DND-41 (cell line): ENCODE results near the gene LILRA6.
"Not testable (repeated sequence)": the region's sequence is repeated elsewhere in the genome, so short reads cannot be mapped to it uniquely, and the experiment has no call there.

ENCODE experiments used
- ATAC-seq: fragments of 200-7000 bp; cut with Tn5 transposase; 3 replicates; pipeline ENCODE4 v1.9.1; 2021; ENCODE audit warnings: low read depth; ENCODE audit not compliant: insufficient read depth
- DNase-seq: peaks from one replicate; pipeline ENCODE4 v3.0.0-alpha.2; 2020
- H2AFZ ChIP-seq: 2 replicates; pipeline ENCODE4 v1.6.0; 2012; ENCODE audit warnings: low read depth, low read length
- H3K27ac ChIP-seq: 2 replicates; pipeline ENCODE4 v1.5.1; 2012; ENCODE audit warnings: low read length, inconsistent platforms
- H3K27me3 ChIP-seq: fragments of 200-600 bp; sonication (generic); 2 replicates; pipeline ENCODE4 v1.6.0; 2012; ENCODE audit warnings: low read length, mild to moderate bottlenecking, inconsistent platforms; ENCODE audit not compliant: insufficient read depth, poor library complexity
- H3K36me3 ChIP-seq: 2 replicates; pipeline ENCODE4 v1.5.1; 2012; ENCODE audit warnings: low read length, inconsistent platforms; ENCODE audit not compliant: insufficient read depth
- H3K4me1 ChIP-seq: 2 replicates; pipeline ENCODE4 v1.5.1; 2012; ENCODE audit warnings: mild to moderate bottlenecking, low read length; ENCODE audit not compliant: insufficient read depth
- H3K4me2 ChIP-seq: 2 replicates; pipeline ENCODE4 v1.6.0; 2012; ENCODE audit warnings: mild to moderate bottlenecking, moderate library complexity, low read length, inconsistent platforms; ENCODE audit not compliant: insufficient read depth
- H3K4me3 ChIP-seq, 2 experiments: fragments of 200-600 bp in 1 of 2; shearing (Covaris generic) in 1 of 2; 2 replicates each; pipeline ENCODE4 v1.5.1; 2012 to 2016; ENCODE audit warnings: inconsistent platforms in 2 of 2, low read length in 2 of 2, mild to moderate bottlenecking in 2 of 2, low read depth in 1 of 2, moderate library complexity in 1 of 2
- H3K79me2 ChIP-seq: 2 replicates; pipeline ENCODE4 v1.6.0; 2012; ENCODE audit warnings: low read length, inconsistent platforms; ENCODE audit not compliant: insufficient read depth
- H3K9ac ChIP-seq: 2 replicates; pipeline ENCODE4 v1.6.0; 2012; ENCODE audit warnings: low read depth, mild to moderate bottlenecking, inconsistent platforms, low read length, moderate library complexity
- H3K9me3 ChIP-seq: 2 replicates; pipeline ENCODE4 v1.5.1; 2012; ENCODE audit warnings: low read length, moderate library complexity, mild to moderate bottlenecking, inconsistent platforms; ENCODE audit not compliant: insufficient read depth, severe bottlenecking
- H4K20me1 ChIP-seq: 2 replicates; pipeline ENCODE4 v1.6.0; 2012; ENCODE audit warnings: low read length; ENCODE audit not compliant: insufficient read depth
- CTCF ChIP-seq: IDR thresholded peaks from 2 replicates; pipeline ENCODE4 v1.5.1; 2012; ENCODE audit warnings: borderline replicate concordance, low read length, moderate library complexity, mild to moderate bottlenecking; ENCODE audit not compliant: poor library complexity, severe bottlenecking; ENCODE audit errors: extremely low read depth
- EZH2 ChIP-seq: IDR thresholded peaks from 3 replicates; pipeline ENCODE4 v1.6.1; 2012; ENCODE audit warnings: borderline replicate concordance, low read depth, mild to moderate bottlenecking, moderate library complexity, low read length, inconsistent platforms; ENCODE audit not compliant: severe bottlenecking

LILRA6 gene

GRCh38 chr19:54229146-54229545, 13.4 kb downstream of the LILRA6 start:
- H3K36me3 ChIP-seq = no peaks in the 10 kb centered on the region
- no peak overlapping the region for H3K4me2 ChIP-seq
- H3K9me3 ChIP-seq = no peaks in the 10 kb centered on the region
- no peak overlapping the region for H3K4me3 ChIP-seq
- TF ChIP-seq CTCF (no peak), EZH2 (no peak)
- no peaks in the 10 kb centered on the region for H3K4me1 ChIP-seq
- no peak overlapping the region for H2AFZ ChIP-seq
- no peak overlapping the region for H3K27ac ChIP-seq
- no peaks in the 10 kb centered on the region for H3K27me3 ChIP-seq
- no peak for DNase-seq
- ATAC-seq = no peak
- no peaks in the 10 kb centered on the region for H4K20me1 ChIP-seq
- no peaks in the 10 kb centered on the region for H3K79me2 ChIP-seq
- no peak overlapping the region for H3K9ac ChIP-seq

- not testable (repeated sequence) for ATAC-seq, H3K9me3 ChIP-seq, H2AFZ ChIP-seq, DNase-seq, H3K36me3 ChIP-seq, H3K79me2 ChIP-seq, H3K4me2 ChIP-seq, H4K20me1 ChIP-seq, H3K27me3 ChIP-seq, H3K27ac ChIP-seq, H3K4me1 ChIP-seq, H3K4me3 ChIP-seq, H3K9ac ChIP-seq
Measured at GRCh38 chr19:54224619-54225018, 18.0 kb downstream of the LILRA6 start.

- H3K27ac ChIP-seq, H2AFZ ChIP-seq, H3K27me3 ChIP-seq, H3K79me2 ChIP-seq, DNase-seq, H3K4me1 ChIP-seq, ATAC-seq, H3K9ac ChIP-seq, H3K4me3 ChIP-seq, H3K36me3 ChIP-seq, H4K20me1 ChIP-seq, H3K9me3 ChIP-seq, H3K4me2 ChIP-seq: not testable (repeated sequence)
Measured at GRCh38 chr19:54223937-54224281, 18.7 kb downstream of the LILRA6 start.

- H2AFZ ChIP-seq, H4K20me1 ChIP-seq, H3K27me3 ChIP-seq, H3K27ac ChIP-seq, H3K36me3 ChIP-seq, H3K4me3 ChIP-seq, H3K4me1 ChIP-seq, H3K79me2 ChIP-seq, H3K9ac ChIP-seq, H3K4me2 ChIP-seq, H3K9me3 ChIP-seq, DNase-seq: not testable (repeated sequence)
- peak; percentile 14; the same call in 1 of the 3 replicates for ATAC-seq
Measured at GRCh38 chr19:54223277-54223936, 19.2 kb downstream of the LILRA6 start.

GRCh38 chr19:54222474-54223276, 19.9 kb downstream of the LILRA6 start, which contains the start of gene LILRB3:
Gene LILRB3 (minus strand): TSS chr19:54223007. CDS start chr19:54222976, 31 bp downstream.
- not testable (repeated sequence) for H3K9me3 ChIP-seq, H3K36me3 ChIP-seq, H2AFZ ChIP-seq, H3K4me2 ChIP-seq, H3K4me1 ChIP-seq, H3K27me3 ChIP-seq, H3K79me2 ChIP-seq, H3K4me3 ChIP-seq, H3K9ac ChIP-seq, DNase-seq, H4K20me1 ChIP-seq, H3K27ac ChIP-seq
- ATAC-seq = 0 out of 3 replicates have a peak, but pooled peaks have one; percentile 24

GRCh38 chr19:54221947-54222346, 20.6 kb downstream of the LILRA6 start:
- H3K27me3 ChIP-seq, H3K4me3 ChIP-seq, ATAC-seq, H3K9ac ChIP-seq, H4K20me1 ChIP-seq, H3K9me3 ChIP-seq, H2AFZ ChIP-seq, H3K27ac ChIP-seq, H3K4me1 ChIP-seq, H3K4me2 ChIP-seq, H3K36me3 ChIP-seq, DNase-seq, H3K79me2 ChIP-seq: not testable (repeated sequence)

GRCh38 chr19:54219702-54220101, 22.9 kb downstream of the LILRA6 start:
- H3K9me3 ChIP-seq, H3K4me2 ChIP-seq, H3K27me3 ChIP-seq, H3K36me3 ChIP-seq, H2AFZ ChIP-seq, H3K79me2 ChIP-seq, ATAC-seq, H4K20me1 ChIP-seq, H3K4me3 ChIP-seq, H3K9ac ChIP-seq, H3K4me1 ChIP-seq, H3K27ac ChIP-seq, DNase-seq: not testable (repeated sequence)
